ENCODE results near the gene VWC2.

VWC2 gene

DNA sequence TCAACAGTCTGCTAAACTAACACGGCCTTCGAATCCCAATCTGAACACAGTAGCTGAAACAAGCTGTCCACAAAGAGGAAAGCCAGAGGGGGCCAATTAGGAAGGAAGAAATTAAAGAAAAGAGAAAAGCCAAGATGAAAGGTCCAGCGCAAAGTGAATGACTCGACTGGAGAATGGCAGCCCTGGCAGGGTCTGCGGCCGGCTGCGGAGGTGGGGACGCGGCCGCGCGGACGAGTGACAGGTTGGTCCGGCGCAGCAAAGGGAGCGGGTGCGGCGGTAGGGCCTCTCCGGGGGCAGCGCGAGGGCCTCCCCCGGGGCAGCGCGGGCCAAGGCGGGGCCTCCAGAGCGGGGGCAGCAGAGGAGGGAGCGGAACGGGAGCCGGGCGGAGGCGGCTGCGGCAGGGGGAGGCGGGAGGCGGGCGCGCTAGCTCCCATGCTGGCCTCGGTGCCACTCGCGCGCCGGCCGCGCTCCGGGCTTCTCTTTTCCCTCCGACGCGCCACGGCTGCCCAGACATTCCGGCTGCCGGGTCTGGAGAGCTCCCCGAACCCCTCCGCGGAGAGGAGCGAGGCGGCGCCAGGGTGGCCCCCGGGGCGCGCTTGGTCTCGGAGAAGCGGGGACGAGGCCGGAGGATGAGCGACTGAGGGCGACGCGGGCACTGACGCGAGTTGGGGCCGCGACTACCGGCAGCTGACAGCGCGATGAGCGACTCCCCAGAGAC lies at the start of gene VWC2:
VWC2 (plus strand) TSS at position 421 of the 718 bp plus-strand sequence. CDS start 1,798 bp downstream, outside the sequence.
- no peak for DNase-seq (ENCODE audit: low read depth)

DNA sequence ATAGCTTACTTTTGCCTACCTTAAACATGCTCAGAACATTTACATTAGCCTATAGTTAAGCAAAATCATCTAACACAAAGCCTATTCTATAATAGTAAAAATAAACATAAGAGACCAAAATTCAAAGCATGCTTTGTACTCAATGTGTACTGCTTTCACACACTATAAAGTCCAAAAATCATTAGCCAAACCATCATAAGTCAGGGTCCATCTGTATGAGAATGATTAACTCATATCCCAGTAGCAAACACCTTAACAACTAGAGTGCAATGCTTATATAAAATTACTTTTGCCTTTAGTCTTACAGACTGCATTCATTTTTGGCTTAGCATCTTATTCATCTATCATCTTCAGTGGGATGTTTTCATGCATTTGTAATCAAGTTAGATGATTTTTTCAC lies 49.4 kb upstream of the VWC2 start:
- DNase-seq (ENCODE audit: low read depth) = no peak

DNA sequence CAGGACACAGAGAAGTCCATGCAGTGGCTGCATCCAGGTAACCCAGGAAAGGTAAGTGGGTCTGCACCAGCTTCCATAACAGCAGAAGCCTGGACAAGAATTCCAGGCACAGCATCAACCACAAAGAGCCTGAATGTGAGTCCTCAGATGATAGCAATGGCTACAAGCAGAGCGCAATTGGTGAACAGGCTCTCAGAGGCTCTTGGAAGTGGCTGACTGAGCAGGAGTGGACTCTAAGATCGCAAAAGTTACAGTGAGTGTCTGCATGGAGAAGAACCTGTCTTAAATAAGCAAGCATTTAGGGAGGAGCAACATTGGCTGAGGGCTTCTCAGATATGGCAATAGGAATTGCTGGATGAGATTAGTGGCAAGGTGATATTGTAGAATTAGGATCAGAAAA lies 41.6 kb upstream of the VWC2 start:
- DNase-seq (ENCODE audit: low read depth) = no peak

DNA sequence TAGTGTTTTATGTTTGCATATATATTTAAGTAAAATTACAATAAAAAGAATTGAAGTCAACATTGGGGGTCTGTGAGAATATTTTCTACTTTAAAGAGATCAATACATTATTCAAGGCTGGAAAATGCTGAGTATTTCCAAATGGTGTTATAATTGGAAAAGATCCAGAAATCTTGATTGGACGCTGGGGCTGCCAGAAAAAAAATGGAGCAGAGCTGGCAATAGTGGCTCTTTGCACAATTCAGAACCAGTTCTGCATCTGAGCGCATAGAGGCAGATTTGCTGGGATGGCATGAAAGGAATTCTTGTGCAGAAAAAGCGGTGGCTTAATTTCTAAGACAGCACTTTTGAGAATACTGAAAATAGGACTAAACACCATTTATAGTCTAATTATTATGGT lies 10.8 kb upstream of the VWC2 start:
- DNase-seq (ENCODE audit: low read depth) = no peak

DNA sequence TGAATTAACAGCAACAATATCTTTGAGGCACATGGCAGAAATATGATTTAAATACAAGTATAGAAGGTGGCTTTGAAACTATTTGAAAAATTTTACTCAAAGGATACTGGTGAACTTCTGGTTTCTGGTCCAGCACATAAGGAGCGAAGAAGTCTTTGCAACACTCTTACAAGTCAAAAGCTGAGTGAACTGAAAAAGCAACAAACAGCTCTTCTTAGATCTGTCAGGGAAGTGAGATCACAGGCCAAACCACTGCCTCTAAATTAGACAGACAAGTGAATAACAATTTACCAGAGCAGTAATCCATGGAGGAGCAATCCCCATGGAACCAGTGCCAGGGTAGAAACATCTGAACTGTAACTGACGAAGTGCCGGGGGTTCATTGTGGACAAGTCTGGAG lies 9.6 kb upstream of the VWC2 start:
- no peak for DNase-seq (ENCODE audit: low read depth)

DNA sequence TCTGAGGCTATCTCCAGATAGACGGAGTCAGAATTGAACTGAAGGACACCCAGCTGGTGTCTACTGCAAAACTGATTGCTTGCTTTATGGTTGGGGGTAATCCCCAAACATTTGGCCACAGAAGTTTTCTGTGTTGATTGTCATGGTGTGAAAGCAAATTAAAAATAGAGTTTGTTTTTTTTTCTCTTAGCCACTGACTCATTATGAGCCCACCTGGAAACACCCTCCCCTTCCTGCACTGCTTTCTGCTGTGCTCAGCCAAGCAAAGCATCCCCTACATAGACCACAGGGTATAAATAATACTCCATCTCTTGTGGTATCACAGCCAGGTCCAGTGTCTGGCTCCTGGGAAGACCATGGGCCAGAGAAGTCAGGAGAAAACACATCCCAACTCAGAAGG lies 6.5 kb upstream of the VWC2 start:
- no peak for DNase-seq (ENCODE audit: low read depth)

DNA sequence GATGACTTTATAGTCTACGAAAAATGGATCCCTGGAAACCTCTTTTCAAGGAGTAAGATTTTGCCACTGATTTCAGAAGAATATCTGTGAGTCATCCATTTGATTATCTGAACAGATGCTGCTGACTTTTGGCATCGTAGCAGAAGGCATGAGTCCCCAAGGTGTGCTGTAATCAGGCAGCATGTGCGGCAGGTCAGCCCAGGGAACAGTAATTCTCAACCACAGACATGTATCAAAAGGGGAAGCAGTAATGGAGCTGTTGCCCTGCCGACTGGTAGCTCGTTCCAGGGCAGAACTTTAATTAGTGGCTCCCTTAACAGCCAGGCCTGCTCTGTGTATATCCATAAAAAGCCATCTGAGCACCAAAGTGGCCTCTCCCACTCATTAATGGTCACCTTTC lies 5.7 kb upstream of the VWC2 start:
- no peak for DNase-seq (ENCODE audit: low read depth)

DNA sequence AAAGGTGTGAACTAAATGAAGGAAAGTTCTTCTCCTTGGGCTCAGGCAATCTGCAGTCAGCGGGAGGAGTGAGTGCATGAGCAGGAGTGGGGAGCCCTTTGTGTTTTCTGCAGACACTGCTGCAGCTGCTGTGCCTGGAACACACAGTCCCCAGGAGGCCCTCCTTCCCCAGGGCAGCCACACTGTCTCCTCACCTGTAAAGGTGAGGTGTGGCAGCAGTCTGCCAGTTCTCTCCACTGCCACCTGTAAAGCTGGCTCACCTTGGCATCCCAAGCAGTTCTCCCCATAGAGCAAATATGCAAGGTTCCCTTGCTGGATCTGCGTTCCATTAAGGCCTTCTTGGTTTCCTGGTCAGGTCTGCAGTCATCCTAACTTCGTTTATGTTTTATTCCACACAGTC lies 5.2 kb upstream of the VWC2 start:
- DNase-seq (ENCODE audit: low read depth) = no peak

DNA sequence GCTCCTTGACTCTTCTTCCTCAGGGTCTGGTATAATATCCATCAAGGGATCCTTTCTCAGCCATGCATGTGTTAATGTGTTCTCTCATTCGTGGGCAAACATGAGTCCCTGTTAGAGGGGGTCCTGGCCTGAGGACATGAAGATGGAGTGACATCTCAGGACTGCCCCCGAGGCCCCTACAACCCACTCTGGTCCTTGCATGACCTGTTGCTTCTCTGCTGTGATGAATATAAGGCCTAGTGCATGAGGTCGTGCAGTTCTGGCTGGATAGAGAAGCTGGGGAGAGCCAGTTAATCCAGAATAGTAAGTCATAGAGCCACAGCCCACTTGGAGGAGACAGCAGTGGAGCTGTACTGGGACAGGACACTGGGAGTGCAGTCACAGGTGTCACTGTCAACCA lies 4.6 kb upstream of the VWC2 start:
- no peak for DNase-seq (ENCODE audit: low read depth)

DNA sequence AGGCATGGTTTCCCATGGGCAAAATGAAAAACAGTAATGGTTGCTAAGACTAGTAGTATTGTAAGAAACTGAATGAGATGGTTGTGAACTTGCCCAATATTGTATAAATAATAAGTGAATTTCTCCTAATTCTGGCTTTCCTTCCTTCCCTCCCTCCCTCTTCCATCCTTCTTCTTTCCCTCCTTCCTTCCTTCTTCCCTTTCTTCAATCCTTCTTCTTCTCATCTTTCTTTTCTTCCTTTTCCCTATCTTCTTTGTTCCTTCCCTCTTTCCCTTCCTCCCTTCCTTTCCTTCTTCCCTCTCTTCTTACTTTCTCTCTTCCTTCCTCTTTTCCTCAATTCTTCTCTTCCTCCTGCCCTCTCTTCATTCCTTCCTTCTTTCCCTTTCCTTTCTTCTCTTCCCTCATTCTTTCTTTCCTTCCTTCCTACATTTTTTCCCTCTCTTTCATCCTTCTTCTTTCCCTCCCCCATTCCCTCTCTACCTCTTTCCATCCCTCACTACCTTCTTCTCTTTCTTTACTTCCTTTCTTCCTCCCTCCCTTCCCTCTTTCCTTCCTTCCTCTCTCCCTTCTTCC lies 4.1 kb upstream of the VWC2 start:
- no peak for DNase-seq (ENCODE audit: low read depth)

DNA sequence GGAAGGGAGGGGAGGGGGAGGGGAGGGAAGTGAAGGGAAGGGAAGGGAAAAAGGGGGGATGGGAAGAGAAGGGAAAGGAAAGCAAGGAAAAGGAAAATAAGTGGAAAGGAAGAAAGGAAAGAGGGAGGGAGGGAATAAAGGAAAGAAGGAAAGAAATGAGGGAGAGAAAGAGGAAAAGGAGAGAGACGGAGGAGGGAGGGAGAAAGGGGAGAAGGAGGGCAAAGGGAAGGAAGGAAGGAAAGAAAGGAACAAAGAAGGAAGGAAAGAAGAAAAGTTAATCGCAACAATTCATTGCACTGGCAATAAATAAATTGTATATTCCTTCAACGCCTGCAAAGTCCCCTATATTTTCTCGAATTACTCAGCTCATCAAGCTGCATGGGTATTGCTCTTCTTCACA lies 2.6 kb upstream of the VWC2 start:
- no peak for DNase-seq (ENCODE audit: low read depth)

DNA sequence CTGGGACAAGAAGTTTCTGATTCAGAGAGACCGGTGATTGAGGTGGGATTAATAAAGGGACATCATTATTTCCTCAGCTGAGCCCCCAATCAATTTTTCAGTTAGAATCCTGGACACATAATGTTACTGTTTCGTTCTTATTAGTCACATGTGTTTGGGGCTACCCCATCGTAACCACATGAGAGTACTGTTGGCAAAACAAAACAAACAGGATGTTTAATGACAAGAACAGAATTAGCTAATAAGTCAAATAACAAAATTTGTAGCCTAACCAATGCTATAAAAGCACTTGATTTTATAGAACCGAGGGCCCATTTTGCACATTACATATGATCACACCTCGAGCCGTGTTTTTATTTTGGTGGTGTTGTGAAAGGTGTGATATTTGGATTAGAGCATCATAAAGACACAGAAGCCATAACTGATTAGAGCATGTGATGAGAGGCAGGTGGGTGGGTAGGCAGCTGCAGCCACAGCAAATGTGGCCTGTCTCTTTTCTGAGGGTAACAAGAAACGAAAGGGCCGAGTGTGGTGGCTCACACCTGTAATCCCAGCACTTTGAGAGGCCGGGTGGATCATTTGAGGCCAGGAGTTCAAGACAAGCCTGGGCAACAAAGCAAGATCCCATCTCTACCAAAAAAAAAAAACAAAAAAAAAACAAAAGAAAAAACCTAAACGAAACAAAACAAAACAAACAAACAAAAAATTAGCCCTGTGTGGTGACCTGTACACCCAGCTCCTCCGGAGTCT lies 1.8 kb upstream of the VWC2 start:
- no peak for DNase-seq (ENCODE audit: low read depth)

DNA sequence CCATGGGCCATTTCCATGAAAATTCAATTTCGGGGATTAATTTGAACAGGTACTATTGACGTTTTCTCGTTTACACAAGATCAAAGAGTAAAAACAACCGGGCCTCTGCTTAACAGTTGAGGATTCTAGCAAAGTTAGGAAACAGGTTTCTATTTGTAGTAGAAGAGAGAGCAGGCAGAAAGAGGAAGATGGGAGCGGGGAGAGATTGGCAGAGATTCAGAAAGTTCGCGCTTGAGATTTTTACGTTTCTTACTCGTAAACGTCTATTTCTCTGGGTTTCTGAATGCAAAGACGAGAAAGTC lies 571 bp upstream of the VWC2 start:
- no peak for DNase-seq (ENCODE audit: low read depth)

DNA sequence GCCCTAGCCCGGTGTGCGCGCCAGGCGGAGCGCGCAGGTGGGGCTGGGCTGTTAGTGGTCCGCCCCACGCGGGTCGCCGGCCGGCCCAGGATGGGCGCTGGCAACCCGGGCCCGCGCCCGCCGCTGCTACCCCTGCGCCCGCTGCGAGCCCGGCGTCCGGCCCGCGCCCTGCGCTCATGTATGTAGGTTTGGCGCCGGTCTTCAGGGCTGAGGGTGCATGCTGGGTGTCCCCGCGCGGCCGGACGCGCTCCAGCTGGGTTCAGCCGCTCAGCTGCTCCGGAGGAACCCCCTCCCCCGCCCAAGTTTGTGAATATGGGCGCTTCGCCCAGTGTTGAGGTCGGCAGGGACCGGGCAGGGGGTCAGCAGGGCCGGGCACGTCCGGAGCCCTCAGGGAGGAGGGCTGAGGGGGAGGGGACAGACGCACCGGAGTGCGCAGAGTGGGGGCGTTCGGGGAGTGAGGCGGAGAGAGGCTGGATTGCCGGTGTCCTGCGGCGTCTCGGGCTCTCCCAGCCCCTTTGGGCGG lies 559 bp downstream of the VWC2 start:
- no peak for DNase-seq (ENCODE audit: low read depth)

DNA sequence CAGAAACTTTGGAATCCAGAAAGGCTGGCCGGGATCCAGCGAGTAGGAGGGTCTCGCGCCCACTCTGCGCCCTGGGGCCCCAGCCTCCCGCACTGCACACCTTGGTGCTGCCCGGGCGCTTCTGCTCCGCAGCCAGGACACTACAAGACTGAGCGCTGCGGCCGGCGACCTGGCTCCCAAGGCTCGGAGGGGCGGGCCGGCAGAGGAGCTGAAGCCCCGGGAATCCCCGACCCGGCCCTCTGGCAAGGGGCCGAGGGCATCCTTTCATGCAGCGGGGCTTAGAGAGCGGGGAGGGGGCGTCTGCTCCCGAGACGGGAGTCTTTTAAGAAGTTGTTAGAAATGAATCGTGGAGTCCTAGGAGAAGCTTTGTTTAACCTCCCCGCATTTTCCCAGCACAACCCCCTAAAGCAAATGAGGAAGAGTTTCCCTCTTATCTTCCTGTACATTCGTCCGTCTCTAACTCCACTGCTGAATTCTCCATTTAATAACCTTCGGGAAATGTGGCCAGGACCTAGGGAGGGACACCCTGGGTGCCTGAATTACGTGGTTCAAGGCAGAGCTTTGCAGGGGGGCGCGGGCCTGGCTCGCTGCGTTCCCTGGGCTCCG lies 1.1 kb downstream of the VWC2 start:
- DNase-seq (ENCODE audit: low read depth) = no peak

DNA sequence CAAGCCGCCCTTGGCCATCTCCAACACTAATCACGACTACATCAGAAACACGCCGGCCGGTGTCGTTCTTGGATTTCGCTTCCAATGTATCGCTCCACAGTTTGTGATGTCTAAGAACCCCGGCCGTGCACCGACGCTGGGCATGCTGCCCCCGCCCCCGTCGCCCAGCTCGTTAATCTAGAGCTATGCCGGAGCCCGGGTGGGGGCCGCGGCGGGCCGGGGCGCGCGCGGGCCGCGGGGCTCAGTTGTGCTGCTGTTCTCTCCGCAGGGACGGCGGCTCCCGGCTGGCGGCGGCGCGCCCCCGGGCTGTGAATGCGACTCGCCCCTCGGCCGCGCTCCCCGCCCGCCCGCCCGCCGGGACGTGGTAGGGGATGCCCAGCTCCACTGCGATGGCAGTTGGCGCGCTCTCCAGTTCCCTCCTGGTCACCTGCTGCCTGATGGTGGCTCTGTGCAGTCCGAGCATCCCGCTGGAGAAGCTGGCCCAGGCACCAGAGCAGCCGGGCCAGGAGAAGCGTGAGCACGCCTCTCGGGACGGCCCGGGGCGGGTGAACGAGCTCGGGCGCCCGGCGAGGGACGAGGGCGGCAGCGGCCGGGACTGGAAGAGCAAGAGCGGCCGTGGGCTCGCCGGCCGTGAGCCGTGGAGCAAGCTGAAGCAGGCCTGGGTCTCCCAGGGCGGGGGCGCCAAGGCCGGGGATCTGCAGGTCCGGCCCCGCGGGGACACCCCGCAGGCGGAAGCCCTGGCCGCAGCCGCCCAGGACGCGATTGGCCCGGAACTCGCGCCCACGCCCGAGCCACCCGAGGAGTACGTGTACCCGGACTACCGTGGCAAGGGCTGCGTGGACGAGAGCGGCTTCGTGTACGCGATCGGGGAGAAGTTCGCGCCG lies 1.9 kb downstream of the VWC2 start:
- no peak for DNase-seq (ENCODE audit: low read depth)

DNA sequence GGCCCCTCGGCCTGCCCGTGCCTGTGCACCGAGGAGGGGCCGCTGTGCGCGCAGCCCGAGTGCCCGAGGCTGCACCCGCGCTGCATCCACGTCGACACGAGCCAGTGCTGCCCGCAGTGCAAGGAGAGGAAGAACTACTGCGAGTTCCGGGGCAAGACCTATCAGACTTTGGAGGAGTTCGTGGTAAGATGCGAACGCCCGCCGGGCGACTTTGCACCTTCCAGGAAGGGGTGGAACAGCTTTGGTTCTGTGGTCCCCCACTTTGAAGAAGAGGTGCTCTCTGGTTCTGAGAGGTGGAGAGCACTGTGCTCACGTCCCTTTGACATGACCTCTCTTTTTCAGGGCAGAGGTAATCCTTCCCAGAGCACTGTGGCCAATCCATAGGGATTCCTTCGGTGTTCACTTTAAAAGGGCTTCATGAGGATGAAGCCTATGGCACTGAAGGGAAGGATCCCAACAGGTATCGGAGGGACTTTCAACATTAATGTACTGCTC lies 2.6 kb downstream of the VWC2 start:
- no peak for DNase-seq (ENCODE audit: low read depth)

DNA sequence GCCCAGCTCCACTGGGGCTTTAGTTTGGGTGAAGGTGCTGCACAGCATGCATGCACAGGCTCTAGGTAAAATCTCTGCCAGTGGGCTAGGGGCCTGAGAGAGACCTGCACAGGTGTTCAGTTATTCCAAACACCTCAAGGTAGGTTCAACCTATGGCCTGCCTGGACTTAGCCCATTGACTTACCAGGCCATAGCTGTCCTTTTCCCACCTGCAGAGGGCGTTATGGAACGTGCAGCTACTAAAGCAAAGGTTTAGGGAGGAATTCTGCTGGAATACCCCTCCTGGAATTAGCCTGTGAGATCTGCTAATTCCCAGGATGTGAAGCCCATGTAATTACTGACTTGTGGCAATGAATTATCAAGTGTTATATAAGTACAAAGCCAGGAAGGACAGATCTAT lies 3.6 kb downstream of the VWC2 start:
- DNase-seq (ENCODE audit: low read depth) = no peak

DNA sequence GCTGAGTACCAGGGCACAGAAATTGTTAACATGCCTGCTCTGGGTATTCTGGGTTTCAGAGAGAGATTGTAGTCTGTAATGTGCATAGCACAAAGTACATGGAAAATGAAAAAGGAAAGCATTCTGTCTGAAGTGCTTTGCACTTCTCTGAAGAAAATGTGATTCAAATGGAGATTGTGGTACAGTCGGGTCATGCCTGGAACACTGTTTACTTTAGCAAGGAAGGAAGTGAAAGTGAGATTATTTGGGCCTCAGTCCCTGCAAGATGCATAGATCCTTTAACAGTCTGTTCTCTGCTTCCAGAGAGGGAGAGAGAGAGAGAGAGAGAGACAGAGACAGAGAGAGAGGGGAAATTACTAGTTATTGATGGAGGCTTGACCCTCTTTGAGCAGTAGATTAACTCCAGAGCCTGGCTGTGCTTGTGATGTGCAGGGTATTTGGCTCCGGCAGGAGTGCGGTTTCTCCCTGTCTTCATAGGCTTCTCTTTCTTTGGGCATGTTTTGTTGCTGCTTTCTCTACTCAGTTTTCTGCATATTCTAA lies 5.4 kb downstream of the VWC2 start:
- DNase-seq (ENCODE audit: low read depth) = no peak

DNA sequence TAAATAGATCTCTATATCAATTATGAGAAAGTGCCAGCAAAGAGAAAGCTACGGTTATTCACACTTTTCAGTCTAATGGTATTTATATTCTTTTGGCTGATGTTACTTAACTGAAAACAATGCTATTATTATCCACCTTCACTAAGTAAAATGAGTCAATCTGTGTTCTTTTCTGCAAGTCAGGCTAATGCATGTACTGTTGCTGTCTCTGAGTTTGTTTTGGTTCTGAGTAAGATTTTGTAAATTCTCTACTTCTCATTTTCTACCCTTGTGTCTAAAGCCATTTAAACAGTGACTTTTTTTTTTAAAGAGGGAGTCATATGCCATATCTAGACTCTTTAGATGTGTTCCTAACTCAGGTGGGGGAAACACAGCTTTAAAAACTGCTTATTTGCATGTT lies 7.5 kb downstream of the VWC2 start:
- no peak for DNase-seq (ENCODE audit: low read depth)

DNA sequence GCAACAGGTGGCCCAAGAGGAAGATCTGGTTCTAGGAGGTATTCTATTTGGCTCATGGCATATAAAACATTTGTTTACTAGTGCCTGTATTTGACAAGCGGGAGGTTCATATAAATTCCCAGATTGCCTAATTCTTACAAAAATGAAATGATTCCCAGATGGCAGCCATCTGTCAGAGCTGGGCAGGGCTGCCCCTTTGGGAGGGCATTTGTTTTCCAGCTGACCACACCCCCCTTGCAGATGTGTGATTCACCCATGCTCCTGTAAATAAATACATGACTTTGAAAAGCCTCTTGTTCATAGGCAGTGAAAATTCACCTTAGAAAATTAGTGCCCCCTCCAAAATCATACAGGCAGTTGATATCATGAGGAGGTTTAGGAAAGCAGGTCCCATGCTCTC lies 8.6 kb downstream of the VWC2 start:
- DNase-seq (ENCODE audit: low read depth) = no peak

DNA sequence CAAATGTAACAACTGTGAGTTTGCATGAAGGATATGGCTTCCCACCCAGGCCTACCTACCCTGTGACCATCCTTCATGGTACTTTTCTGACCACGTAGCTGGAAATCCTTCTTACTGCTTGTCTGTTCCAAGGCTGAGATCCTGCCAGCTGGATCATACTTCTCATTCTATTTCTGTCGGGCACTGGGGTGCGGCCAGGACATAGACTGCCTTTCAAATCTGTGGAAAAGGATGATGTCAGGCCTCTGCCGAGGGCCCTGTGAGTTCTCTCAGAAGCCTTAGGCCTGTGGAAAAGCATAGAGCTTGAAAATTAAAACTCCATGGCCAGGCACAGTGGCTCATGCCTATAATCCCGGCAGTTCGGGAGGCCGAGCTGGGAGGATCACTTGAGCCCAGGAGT lies 10.0 kb downstream of the VWC2 start:
- no peak for DNase-seq (ENCODE audit: low read depth)

Measured in T-helper 22 cell (primary cell).